ENCODE results near the gene PHTF2.

GRCh38 chr7:78002021-78002420, 203.4 kb downstream of the PHTF2 start:
- TF ChIP-seq CTCF (IDR thresholded peaks at IDR 0.05) (no peak), POLR2A (IDR thresholded peaks at IDR 0.05; ENCODE audit: low read depth) (no peak), EP300 (IDR thresholded peaks at IDR 0.05) (no peak), POLR2AphosphoS5 (IDR thresholded peaks at IDR 0.05) (no peak)
